ENCODE measurements around the gene TRIM2. TPM values are rescaled to one million over a fixed set of nuclear protein-coding genes. Genes with fewer than 3 reads are reported as not detected.

The TRIM2 gene
- total and polyA plus RNA-seq, 12 donors: 6.2 to 130 (median 47.8) TPM

GRCh38 chr4:153297116-153297515 lies 92.9 kb downstream of the TRIM2 start:
- no peak overlapping the region for H3K27ac ChIP-seq
- H3K4me3 ChIP-seq: no peak overlapping the region
- 89 to 95% (median 91%) methylated on average over 5 to 8 of the region's 8 CpGs for whole genome bisulfite sequencing, 4 donors
- intact Hi-C loops (cut with DNase I): no loop called here
- no peaks in the 10 kb centered on the region for H3K27me3 ChIP-seq
- TF ChIP-seq, protein P1, sequence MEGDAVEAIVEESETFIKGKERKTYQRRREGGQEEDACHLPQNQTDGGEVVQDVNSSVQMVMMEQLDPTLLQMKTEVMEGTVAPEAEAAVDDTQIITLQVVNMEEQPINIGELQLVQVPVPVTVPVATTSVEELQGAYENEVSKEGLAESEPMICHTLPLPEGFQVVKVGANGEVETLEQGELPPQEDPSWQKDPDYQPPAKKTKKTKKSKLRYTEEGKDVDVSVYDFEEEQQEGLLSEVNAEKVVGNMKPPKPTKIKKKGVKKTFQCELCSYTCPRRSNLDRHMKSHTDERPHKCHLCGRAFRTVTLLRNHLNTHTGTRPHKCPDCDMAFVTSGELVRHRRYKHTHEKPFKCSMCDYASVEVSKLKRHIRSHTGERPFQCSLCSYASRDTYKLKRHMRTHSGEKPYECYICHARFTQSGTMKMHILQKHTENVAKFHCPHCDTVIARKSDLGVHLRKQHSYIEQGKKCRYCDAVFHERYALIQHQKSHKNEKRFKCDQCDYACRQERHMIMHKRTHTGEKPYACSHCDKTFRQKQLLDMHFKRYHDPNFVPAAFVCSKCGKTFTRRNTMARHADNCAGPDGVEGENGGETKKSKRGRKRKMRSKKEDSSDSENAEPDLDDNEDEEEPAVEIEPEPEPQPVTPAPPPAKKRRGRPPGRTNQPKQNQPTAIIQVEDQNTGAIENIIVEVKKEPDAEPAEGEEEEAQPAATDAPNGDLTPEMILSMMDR (IDR thresholded peaks at IDR 0.05): no peak
- TF ChIP-seq POLR2A (IDR thresholded peaks at IDR 0.05): no peak
- H3K9me3 ChIP-seq (replicated peaks in 1 of 3): no peaks in the 10 kb centered on the region
- DNase-seq: no peak
- H3K4me1 ChIP-seq (replicated peaks in 1 of 2): peaks cover 0 to under 1% of the 10 kb centered on the region in 2 donors
- H3K36me3 ChIP-seq (replicated peaks in 1 of 2): peaks cover 0 to 14% of the 10 kb centered on the region in 2 donors

GRCh38 chr4:153310793-153311192 lies 106.5 kb downstream of the TRIM2 start:
- Histone ChIP-seq H3K4me3 (no peak overlapping the region), H3K4me1 (replicated peaks in 1 of 2) (no peaks in the 10 kb centered on the region), H3K36me3 (replicated peaks in 1 of 2) (no peaks in the 10 kb centered on the region), H3K9me3 (replicated peaks in 1 of 3) (no peaks in the 10 kb centered on the region), H3K27me3 (no peaks in the 10 kb centered on the region), H3K27ac (no peak overlapping the region)
- 90 to 96% (median 94%) methylated on average over 1 of the region's 1 CpG for WGBS, 4 donors
- DNase-seq: no peak
- TF ChIP-seq, protein P1 (IDR thresholded peaks at IDR 0.05): no peak
- TF ChIP-seq POLR2A (IDR thresholded peaks at IDR 0.05): no peak
- intact Hi-C loops (cut with DNase I): loop anchor here in 1 of 2 donors (10.0 kb wide), 1 partner anchor 56 kb away; no protein-coding TSS in a partner anchor

GRCh38 chr4:153314915-153315314 lies 110.7 kb downstream of the TRIM2 start:
- Histone ChIP-seq H3K4me1 (replicated peaks in 1 of 2) (no peaks in the 10 kb centered on the region), H3K27ac (no peak overlapping the region), H3K4me3 (no peak overlapping the region), H3K27me3 (no peaks in the 10 kb centered on the region), H3K36me3 (replicated peaks in 1 of 2) (peaks cover 0 to 7% of the 10 kb centered on the region in 2 donors), H3K9me3 (replicated peaks in 1 of 3) (no peaks in the 10 kb centered on the region)
- intact Hi-C loops (cut with DNase I): loop anchor here (5.0 to 10.0 kb wide), 3 partner anchors 60 to 173 kb away; no protein-coding TSS in a partner anchor
- 86 to 96% (median 92%) methylated on average over 1 of the region's 1 CpG for WGBS, 4 donors
- TF ChIP-seq, protein P1 (IDR thresholded peaks at IDR 0.05): no peak
- TF ChIP-seq POLR2A (IDR thresholded peaks at IDR 0.05): no peak
- DNase-seq: no peak

GRCh38 chr4:153318696-153319320 lies 114.6 kb downstream of the TRIM2 start:
- Histone ChIP-seq H3K4me3 (no peak overlapping the region), H3K4me1 (replicated peaks in 1 of 2) (no peaks in the 10 kb centered on the region), H3K9me3 (replicated peaks in 1 of 3) (no peaks in the 10 kb centered on the region), H3K27me3 (no peaks in the 10 kb centered on the region), H3K27ac (no peak overlapping the region), H3K36me3 (replicated peaks in 1 of 2) (peaks cover 0 to 7% of the 10 kb centered on the region in 2 donors)
- intact Hi-C loops (cut with DNase I): loop anchor here (5.0 to 10.0 kb wide), 3 partner anchors 64 to 177 kb away; no protein-coding TSS in a partner anchor
- peak in 4 of 7 donors; percentile 23 to 59 (median 42) for DNase-seq
- no peak for TF ChIP-seq POLR2A (IDR thresholded peaks at IDR 0.05)
- TF ChIP-seq, protein P1 (IDR thresholded peaks at IDR 0.05): peak; percentile 63 to 76 (median 71)
- WGBS, 4 donors: 66 to 79% (median 75%) methylated on average over 2 of the region's 2 CpGs

All from adrenal gland (tissue), 12 donors.